ENCODE results near the gene CDK6.

GRCh38 chr7:92877367-92877766 is 41.0 kb upstream of the CDK6 start:
- TF ChIP-seq, protein P1, sequence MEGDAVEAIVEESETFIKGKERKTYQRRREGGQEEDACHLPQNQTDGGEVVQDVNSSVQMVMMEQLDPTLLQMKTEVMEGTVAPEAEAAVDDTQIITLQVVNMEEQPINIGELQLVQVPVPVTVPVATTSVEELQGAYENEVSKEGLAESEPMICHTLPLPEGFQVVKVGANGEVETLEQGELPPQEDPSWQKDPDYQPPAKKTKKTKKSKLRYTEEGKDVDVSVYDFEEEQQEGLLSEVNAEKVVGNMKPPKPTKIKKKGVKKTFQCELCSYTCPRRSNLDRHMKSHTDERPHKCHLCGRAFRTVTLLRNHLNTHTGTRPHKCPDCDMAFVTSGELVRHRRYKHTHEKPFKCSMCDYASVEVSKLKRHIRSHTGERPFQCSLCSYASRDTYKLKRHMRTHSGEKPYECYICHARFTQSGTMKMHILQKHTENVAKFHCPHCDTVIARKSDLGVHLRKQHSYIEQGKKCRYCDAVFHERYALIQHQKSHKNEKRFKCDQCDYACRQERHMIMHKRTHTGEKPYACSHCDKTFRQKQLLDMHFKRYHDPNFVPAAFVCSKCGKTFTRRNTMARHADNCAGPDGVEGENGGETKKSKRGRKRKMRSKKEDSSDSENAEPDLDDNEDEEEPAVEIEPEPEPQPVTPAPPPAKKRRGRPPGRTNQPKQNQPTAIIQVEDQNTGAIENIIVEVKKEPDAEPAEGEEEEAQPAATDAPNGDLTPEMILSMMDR (IDR thresholded peaks at IDR 0.05): no peak
- TF ChIP-seq EZH2 (IDR thresholded peaks at IDR 0.05): no peak

All from neural progenitor cell (in vitro differentiated cells).